Esophagus squamous epithelium (tissue), 4 donors: Measurements from ENCODE around the gene ZNF860.

ENCODE experiments used
- POLR2A ChIP-seq, 4 donors: fragments of 450-650 bp; IDR thresholded peaks; one replicate each; pipeline ENCODE4 v1.6.1; 2017; ENCODE audit warnings: antibody characterized with exemption in 4 of 4, mild to moderate bottlenecking in 4 of 4, moderate library complexity in 3 of 4
- TF ChIP-seq, protein P1 (sequence below), 6 experiments: fragments of 450-650 bp in 4 of 6; fragments of 200-600 bp in 2 of 6; sonication (generic) in 2 of 6; IDR thresholded peaks; one replicate each; pipeline ENCODE4 v1.5.1; 2016 to 2019; ENCODE audit warnings: antibody characterized with exemption in 6 of 6, mild to moderate bottlenecking in 4 of 6, moderate library complexity in 4 of 6

DNA sequence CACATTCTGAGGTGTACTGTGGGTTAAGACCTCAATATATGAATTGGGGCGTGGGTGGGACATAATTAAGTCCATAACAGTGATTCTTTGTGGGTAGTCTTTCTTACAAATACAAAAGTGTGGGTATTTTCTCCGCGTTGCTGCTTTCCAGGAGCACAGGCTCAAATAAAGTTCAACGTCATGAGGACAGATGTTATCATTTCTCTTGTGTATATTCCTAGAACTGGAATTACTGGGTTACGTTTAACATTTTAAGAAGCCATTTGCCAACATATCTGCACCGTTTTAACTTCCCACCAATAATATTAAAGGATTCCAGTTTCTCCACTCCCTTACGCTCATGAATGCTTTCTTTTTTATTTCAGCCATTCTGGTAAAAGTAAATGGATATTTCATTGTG lies 39.6 kb downstream of the ZNF860 start:
- no peak for TF ChIP-seq POLR2A (IDR thresholded peaks at IDR 0.05)
- TF ChIP-seq, protein P1, sequence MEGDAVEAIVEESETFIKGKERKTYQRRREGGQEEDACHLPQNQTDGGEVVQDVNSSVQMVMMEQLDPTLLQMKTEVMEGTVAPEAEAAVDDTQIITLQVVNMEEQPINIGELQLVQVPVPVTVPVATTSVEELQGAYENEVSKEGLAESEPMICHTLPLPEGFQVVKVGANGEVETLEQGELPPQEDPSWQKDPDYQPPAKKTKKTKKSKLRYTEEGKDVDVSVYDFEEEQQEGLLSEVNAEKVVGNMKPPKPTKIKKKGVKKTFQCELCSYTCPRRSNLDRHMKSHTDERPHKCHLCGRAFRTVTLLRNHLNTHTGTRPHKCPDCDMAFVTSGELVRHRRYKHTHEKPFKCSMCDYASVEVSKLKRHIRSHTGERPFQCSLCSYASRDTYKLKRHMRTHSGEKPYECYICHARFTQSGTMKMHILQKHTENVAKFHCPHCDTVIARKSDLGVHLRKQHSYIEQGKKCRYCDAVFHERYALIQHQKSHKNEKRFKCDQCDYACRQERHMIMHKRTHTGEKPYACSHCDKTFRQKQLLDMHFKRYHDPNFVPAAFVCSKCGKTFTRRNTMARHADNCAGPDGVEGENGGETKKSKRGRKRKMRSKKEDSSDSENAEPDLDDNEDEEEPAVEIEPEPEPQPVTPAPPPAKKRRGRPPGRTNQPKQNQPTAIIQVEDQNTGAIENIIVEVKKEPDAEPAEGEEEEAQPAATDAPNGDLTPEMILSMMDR (IDR thresholded peaks at IDR 0.05), result no peak
